Fibroblast of skin of back (primary cell): ENCODE measurements around the gene PXDN.
"Not testable (repeated sequence)": the region's sequence is repeated elsewhere in the genome, so short reads cannot be mapped to it uniquely, and the experiment has no call there.

Experiments used
- DNase-seq: peaks from one replicate; pipeline ENCODE4 v3.0.0-alpha.2; 2013

Gene PXDN

GRCh38 chr2:1702186-1702565 lies 42.1 kb downstream of the PXDN start:
- no peak for DNase-seq

GRCh38 chr2:1701556-1702185 lies 42.6 kb downstream of the PXDN start:
- DNase-seq, result no peak

GRCh38 chr2:1701020-1701419 lies 43.3 kb downstream of the PXDN start:
- no peak for DNase-seq

GRCh38 chr2:1700427-1700826 lies 43.9 kb downstream of the PXDN start:
- not testable (repeated sequence) for DNase-seq

- DNase-seq, result no peak
These were observed 45.9 kb downstream of the PXDN start for GRCh38 chr2:1698188-1698945.

- DNase-seq, result no peak
These were observed 46.7 kb downstream of the PXDN start for GRCh38 chr2:1697601-1698000.

GRCh38 chr2:1696472-1696871 lies 47.8 kb downstream of the PXDN start:
- DNase-seq, result no peak

GRCh38 chr2:1694371-1695271 lies 49.7 kb downstream of the PXDN start:
- DNase-seq, result no peak

- DNase-seq, result no peak
These were observed 50.6 kb downstream of the PXDN start for GRCh38 chr2:1693723-1694122.

- no peak for DNase-seq
These were observed 52.0 kb downstream of the PXDN start for GRCh38 chr2:1692342-1692741.

GRCh38 chr2:1691366-1691765 lies 52.9 kb downstream of the PXDN start:
- DNase-seq, result no peak

GRCh38 chr2:1690056-1690775 lies 54.1 kb downstream of the PXDN start:
- no peak for DNase-seq

- no peak for DNase-seq
These were observed 55.5 kb downstream of the PXDN start for GRCh38 chr2:1688859-1689258.

GRCh38 chr2:1688161-1688560 lies 56.2 kb downstream of the PXDN start:
- DNase-seq, result no peak

GRCh38 chr2:1687254-1687653 lies 57.1 kb downstream of the PXDN start:
- DNase-seq, result no peak

- DNase-seq, result peak; percentile 15
These were observed 57.6 kb downstream of the PXDN start for GRCh38 chr2:1686784-1687105.

GRCh38 chr2:1685957-1686783 lies 58.1 kb downstream of the PXDN start:
- peak; percentile 89 for DNase-seq

- DNase-seq, result no peak
These were observed 59.0 kb downstream of the PXDN start for GRCh38 chr2:1685078-1685956.

GRCh38 chr2:1683297-1683696 lies 61.0 kb downstream of the PXDN start:
- no peak for DNase-seq

GRCh38 chr2:1682181-1682440 lies 62.2 kb downstream of the PXDN start:
- no peak for DNase-seq
